HepG2 (cell line): ENCODE results near the gene NEMF. TPM values are rescaled to one million over a fixed set of nuclear protein-coding genes. Genes with fewer than 3 reads are reported as not detected.

Experiments used
- ARNT2 ChIP-seq: sonication (generic); formaldehyde crosslinking; IDR thresholded peaks from 2 replicates; pipeline ENCODE4 v1.8.0; 2022; ENCODE audit warnings: mild to moderate bottlenecking, low read depth, missing genetic modification reagents, moderate library complexity
- ARNTL ChIP-seq: sonication (generic); formaldehyde crosslinking; IDR thresholded peaks from 2 replicates; pipeline ENCODE4 v1.4.0; 2020; ENCODE audit warnings: mild to moderate bottlenecking, missing genetic modification reagents
- FIP1L1 ChIP-seq: fragments of 200-400 bp; formaldehyde crosslinking; IDR thresholded peaks from 2 replicates; pipeline ENCODE4 v1.6.1; 2018; ENCODE audit warnings: low read depth, mild to moderate bottlenecking, low read length, moderate library complexity, borderline replicate concordance; ENCODE audit not compliant: insufficient read depth
- FOSL2 ChIP-seq: sonication (generic); formaldehyde crosslinking; IDR thresholded peaks from 2 replicates; pipeline ENCODE4 v1.4.0; 2020; ENCODE audit warnings: missing genetic modification reagents
- GABPB1 ChIP-seq: IDR thresholded peaks from 2 replicates; pipeline ENCODE4 v1.6.1; 2016; ENCODE audit warnings: mild to moderate bottlenecking, missing genetic modification reagents, moderate library complexity, missing compliant biosample characterization
- POLR2A ChIP-seq, 2 experiments: IDR thresholded peaks; 2 replicates each; pipeline ENCODE4 v1.6.1; 2011; ENCODE audit warnings: low read depth in 2 of 2, low read length in 2 of 2, mild to moderate bottlenecking in 1 of 2, moderate library complexity in 1 of 2; ENCODE audit not compliant: insufficient read depth in 1 of 2
- POLR2G ChIP-seq: fragments of 200-400 bp; formaldehyde crosslinking; IDR thresholded peaks from 2 replicates; pipeline ENCODE4 v1.6.1; 2018; ENCODE audit warnings: mild to moderate bottlenecking, low read depth, low read length, moderate library complexity
- RARA ChIP-seq: IDR thresholded peaks from 2 replicates; pipeline ENCODE4 v1.6.1; 2016; ENCODE audit warnings: missing genetic modification reagents, missing compliant biosample characterization
- ZMYM4 ChIP-seq: sonication (generic); formaldehyde crosslinking; IDR thresholded peaks from 2 replicates; pipeline ENCODE4 v1.8.1; 2023; ENCODE audit warnings: mild to moderate bottlenecking, missing genetic modification reagents
- ZNF547 ChIP-seq: sonication (generic); formaldehyde crosslinking; IDR thresholded peaks from 2 replicates; pipeline ENCODE4 v1.5.1; 2020; ENCODE audit warnings: mild to moderate bottlenecking, missing genetic modification reagents
- ZNF781 ChIP-seq: sonication (generic); formaldehyde crosslinking; IDR thresholded peaks from 2 replicates; pipeline ENCODE4 v1.5.1; 2020; ENCODE audit warnings: borderline replicate concordance, mild to moderate bottlenecking, missing genetic modification reagents; ENCODE audit errors: not compliant biosample characterization
- polyA plus RNA-seq, 8 experiments: library from polyadenylated mRNA; depleted of rRNA in 3 of 8; stranded (reverse) in 7 of 8; unstranded in 1 of 8; fragments of >200 nt; fragmentation: Illumina TruSeq in 4 of 8; extraction: Trizol in 4 of 8; gene quantifications; 2 replicates each; pipeline versions ENCODE4 v1.2.1 to v1.2.3, GENCODE V29; 2011 to 2016; ENCODE audit warnings: low read depth in 4 of 8, missing spikeins in 1 of 8, mixed read lengths in 1 of 8; ENCODE audit not compliant: insufficient read depth in 1 of 8
- total RNA-seq, 5 experiments: library from RNA; depleted of rRNA; stranded (reverse); fragments of >200 nt; fragmentation: Illumina TruSeq; extraction: Trizol; gene quantifications; 2 replicates each; pipeline ENCODE4 v1.2.3, GENCODE V29; 2016; ENCODE audit warnings: low read depth in 1 of 5
- TF ChIP-seq, protein P1 (sequence below): sonication (generic); formaldehyde crosslinking; IDR thresholded peaks from 2 replicates; pipeline ENCODE4 v1.4.0; 2020; ENCODE audit warnings: missing genetic modification reagents, borderline replicate concordance
- TF ChIP-seq, protein P2 (sequence below): IDR thresholded peaks from 2 replicates; pipeline ENCODE4 v1.4.0; 2020; ENCODE audit warnings: mild to moderate bottlenecking, missing genetic modification reagents
- TF ChIP-seq, protein P3 (sequence below): sonication (generic); formaldehyde crosslinking; IDR thresholded peaks from 2 replicates; pipeline ENCODE4 v1.9.0; 2022; ENCODE audit warnings: missing genetic modification reagents, mild to moderate bottlenecking, borderline replicate concordance
- TF ChIP-seq, protein P4 (sequence below): sonication (generic); formaldehyde crosslinking; IDR thresholded peaks from 2 replicates; pipeline ENCODE4 v1.4.0; 2020; ENCODE audit warnings: missing genetic modification reagents

The NEMF gene
- total and polyA plus RNA-seq, 2 of the 13 experiments (the other 11 are each of a cell fraction or from before 2014, with no cell fraction given), result 21.3 to 57.9 TPM

DNA sequence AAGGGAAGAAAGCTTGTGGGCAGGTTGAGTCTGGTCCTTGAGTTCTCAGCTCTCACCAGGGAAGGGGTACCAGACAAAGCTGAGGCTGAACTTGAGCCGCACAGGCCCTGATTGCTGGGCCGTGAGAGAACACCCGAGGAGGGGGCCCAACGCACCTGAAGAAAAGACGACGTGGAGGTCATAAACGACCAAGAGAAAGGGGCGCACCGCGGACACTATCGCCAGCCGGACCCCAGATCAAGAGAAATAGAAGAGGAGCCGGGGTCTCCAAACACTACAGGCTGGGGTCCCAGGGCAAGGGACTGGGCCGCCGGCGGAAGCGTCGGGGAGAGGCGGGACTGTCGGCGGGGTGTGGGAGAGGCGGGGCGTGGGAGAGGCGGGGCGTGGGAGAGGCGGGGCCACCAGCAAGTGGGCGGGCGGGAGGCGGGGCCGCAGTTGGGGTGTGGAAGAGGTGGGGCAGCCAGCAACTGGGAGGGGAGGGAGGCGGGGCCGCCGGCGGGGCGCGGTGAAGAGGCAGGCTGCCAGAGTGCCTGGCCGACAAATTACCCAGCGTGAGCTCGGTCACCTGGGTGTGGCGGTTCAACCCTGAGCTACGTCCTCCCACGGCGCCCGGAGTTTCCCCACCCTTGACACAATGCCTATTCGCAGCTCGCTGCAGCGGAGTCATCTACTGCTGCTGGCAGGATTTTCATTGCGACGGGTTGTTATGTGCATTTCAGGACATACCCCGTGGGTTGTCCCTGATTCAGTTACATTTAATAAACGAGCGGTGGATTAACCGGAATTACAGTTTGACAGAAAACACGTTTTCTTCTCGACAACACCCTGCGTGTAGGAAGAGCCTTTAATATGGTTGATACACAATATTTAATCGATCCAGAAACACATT, 15.5 kb upstream of the NEMF start (continued):
- TF ChIP-seq, protein P1, sequence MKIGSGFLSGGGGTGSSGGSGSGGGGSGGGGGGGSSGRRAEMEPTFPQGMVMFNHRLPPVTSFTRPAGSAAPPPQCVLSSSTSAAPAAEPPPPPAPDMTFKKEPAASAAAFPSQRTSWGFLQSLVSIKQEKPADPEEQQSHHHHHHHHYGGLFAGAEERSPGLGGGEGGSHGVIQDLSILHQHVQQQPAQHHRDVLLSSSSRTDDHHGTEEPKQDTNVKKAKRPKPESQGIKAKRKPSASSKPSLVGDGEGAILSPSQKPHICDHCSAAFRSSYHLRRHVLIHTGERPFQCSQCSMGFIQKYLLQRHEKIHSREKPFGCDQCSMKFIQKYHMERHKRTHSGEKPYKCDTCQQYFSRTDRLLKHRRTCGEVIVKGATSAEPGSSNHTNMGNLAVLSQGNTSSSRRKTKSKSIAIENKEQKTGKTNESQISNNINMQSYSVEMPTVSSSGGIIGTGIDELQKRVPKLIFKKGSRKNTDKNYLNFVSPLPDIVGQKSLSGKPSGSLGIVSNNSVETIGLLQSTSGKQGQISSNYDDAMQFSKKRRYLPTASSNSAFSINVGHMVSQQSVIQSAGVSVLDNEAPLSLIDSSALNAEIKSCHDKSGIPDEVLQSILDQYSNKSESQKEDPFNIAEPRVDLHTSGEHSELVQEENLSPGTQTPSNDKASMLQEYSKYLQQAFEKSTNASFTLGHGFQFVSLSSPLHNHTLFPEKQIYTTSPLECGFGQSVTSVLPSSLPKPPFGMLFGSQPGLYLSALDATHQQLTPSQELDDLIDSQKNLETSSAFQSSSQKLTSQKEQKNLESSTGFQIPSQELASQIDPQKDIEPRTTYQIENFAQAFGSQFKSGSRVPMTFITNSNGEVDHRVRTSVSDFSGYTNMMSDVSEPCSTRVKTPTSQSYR (CRISPR knock-in tag), result no peak
- TF ChIP-seq ARNTL, result 0 out of 2 replicates have a peak, but pooled peaks have one; percentile 18
- TF ChIP-seq, protein P2, sequence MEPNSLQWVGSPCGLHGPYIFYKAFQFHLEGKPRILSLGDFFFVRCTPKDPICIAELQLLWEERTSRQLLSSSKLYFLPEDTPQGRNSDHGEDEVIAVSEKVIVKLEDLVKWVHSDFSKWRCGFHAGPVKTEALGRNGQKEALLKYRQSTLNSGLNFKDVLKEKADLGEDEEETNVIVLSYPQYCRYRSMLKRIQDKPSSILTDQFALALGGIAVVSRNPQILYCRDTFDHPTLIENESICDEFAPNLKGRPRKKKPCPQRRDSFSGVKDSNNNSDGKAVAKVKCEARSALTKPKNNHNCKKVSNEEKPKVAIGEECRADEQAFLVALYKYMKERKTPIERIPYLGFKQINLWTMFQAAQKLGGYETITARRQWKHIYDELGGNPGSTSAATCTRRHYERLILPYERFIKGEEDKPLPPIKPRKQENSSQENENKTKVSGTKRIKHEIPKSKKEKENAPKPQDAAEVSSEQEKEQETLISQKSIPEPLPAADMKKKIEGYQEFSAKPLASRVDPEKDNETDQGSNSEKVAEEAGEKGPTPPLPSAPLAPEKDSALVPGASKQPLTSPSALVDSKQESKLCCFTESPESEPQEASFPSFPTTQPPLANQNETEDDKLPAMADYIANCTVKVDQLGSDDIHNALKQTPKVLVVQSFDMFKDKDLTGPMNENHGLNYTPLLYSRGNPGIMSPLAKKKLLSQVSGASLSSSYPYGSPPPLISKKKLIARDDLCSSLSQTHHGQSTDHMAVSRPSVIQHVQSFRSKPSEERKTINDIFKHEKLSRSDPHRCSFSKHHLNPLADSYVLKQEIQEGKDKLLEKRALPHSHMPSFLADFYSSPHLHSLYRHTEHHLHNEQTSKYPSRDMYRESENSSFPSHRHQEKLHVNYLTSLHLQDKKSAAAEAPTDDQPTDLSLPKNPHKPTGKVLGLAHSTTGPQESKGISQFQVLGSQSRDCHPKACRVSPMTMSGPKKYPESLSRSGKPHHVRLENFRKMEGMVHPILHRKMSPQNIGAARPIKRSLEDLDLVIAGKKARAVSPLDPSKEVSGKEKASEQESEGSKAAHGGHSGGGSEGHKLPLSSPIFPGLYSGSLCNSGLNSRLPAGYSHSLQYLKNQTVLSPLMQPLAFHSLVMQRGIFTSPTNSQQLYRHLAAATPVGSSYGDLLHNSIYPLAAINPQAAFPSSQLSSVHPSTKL (CRISPR knock-in tag), result 0 out of 2 replicates have a peak, but pooled peaks have one; percentile 33
- no peak for TF ChIP-seq ZNF781 (CRISPR knock-in tag)
- peak; percentile 32; the same call in 1 of the 2 replicates for TF ChIP-seq RARA (CRISPR knock-in tag)
- peak; percentile 70; the same call in 1 of the 2 replicates for TF ChIP-seq POLR2G
- TF ChIP-seq FIP1L1, result no peak
- TF ChIP-seq ARNT2 (CRISPR knock-in tag), result 0 out of 2 replicates have a peak, but pooled peaks have one; percentile 36
- peak; percentile 55 to 66 for TF ChIP-seq POLR2A (IDR thresholded peaks at IDR 0.05; ENCODE audit: insufficient read depth in 1 of 2, low read depth in 2 of 2, low read length in 2 of 2)
- TF ChIP-seq, protein P3, sequence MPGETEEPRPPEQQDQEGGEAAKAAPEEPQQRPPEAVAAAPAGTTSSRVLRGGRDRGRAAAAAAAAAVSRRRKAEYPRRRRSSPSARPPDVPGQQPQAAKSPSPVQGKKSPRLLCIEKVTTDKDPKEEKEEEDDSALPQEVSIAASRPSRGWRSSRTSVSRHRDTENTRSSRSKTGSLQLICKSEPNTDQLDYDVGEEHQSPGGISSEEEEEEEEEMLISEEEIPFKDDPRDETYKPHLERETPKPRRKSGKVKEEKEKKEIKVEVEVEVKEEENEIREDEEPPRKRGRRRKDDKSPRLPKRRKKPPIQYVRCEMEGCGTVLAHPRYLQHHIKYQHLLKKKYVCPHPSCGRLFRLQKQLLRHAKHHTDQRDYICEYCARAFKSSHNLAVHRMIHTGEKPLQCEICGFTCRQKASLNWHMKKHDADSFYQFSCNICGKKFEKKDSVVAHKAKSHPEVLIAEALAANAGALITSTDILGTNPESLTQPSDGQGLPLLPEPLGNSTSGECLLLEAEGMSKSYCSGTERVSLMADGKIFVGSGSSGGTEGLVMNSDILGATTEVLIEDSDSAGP (CRISPR knock-in tag), result peak; percentile 47; the same call in 1 of the 2 replicates
- 0 out of 2 replicates have a peak, but pooled peaks have one; percentile 5 for TF ChIP-seq FOSL2 (CRISPR knock-in tag)
- TF ChIP-seq GABPB1 (CRISPR knock-in tag), result peak; percentile 72
- TF ChIP-seq ZNF547 (CRISPR knock-in tag), result 0 out of 2 replicates have a peak, but pooled peaks have one; percentile 25
- TF ChIP-seq, protein P4, sequence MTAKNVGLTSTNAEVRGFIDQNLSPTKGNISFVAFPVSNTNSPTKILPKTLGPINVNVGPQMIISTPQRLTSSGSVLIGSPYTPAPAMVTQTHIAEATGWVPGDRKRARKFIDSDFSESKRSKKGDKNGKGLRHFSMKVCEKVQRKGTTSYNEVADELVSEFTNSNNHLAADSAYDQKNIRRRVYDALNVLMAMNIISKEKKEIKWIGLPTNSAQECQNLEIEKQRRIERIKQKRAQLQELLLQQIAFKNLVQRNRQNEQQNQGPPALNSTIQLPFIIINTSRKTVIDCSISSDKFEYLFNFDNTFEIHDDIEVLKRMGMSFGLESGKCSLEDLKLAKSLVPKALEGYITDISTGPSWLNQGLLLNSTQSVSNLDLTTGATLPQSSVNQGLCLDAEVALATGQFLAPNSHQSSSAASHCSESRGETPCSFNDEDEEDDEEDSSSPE, result 0 out of 2 replicates have a peak, but pooled peaks have one; percentile 24
- 0 out of 2 replicates have a peak, but pooled peaks have one; percentile 52 for TF ChIP-seq ZMYM4 (CRISPR knock-in tag)
